Cardiac fibroblast (primary cell): ENCODE data around the gene ADAMTS20.

Source experiments
- DNase-seq, 2 donors: peaks; one replicate each; pipeline versions ENCODE4 v3.0.0 to v3.0.0-alpha.2; 2010; ENCODE audit warnings: low read depth in 2 of 2
- H3K4me3 ChIP-seq, 2 donors: replicated peaks in 1 of 2; 1 replicate in 1 of 2; 2 replicates in 1 of 2; pipeline ENCODE4 v1.5.1; 2011; ENCODE audit warnings: low read depth in 2 of 2, low read length in 2 of 2, mild to moderate bottlenecking in 2 of 2, moderate library complexity in 1 of 2
- CTCF ChIP-seq: IDR thresholded peaks from one replicate; pipeline ENCODE4 v1.5.1; 2011; ENCODE audit warnings: low read depth, mild to moderate bottlenecking, low read length, inconsistent platforms

The ADAMTS20 gene

GRCh38 chr12:43407816-43408645, 144.0 kb downstream of the ADAMTS20 start:
- no peak overlapping the region for H3K4me3 ChIP-seq
- TF ChIP-seq CTCF = no peak
- no peak for DNase-seq

GRCh38 chr12:43406801-43407200, 145.2 kb downstream of the ADAMTS20 start:
- DNase-seq = no peak
- no peak for TF ChIP-seq CTCF
- H3K4me3 ChIP-seq = no peak overlapping the region

GRCh38 chr12:43402436-43402835, 149.6 kb downstream of the ADAMTS20 start:
- no peak for TF ChIP-seq CTCF
- H3K4me3 ChIP-seq = no peak overlapping the region
- no peak for DNase-seq

- DNase-seq = no peak
- H3K4me3 ChIP-seq = no peak overlapping the region
- no peak for TF ChIP-seq CTCF
These were observed 150.9 kb downstream of the ADAMTS20 start for GRCh38 chr12:43401096-43401495.

GRCh38 chr12:43396671-43397070, 155.3 kb downstream of the ADAMTS20 start:
- no peak for DNase-seq
- no peak overlapping the region for H3K4me3 ChIP-seq
- TF ChIP-seq CTCF = no peak

GRCh38 chr12:43392116-43392515, 159.9 kb downstream of the ADAMTS20 start:
- no peak overlapping the region for H3K4me3 ChIP-seq
- DNase-seq = no peak
- no peak for TF ChIP-seq CTCF

- no peak overlapping the region for H3K4me3 ChIP-seq
- no peak for DNase-seq
- no peak for TF ChIP-seq CTCF
These were observed 170.1 kb downstream of the ADAMTS20 start for GRCh38 chr12:43381879-43382278.
